HG03571 (cell line): ENCODE data around the gene FAF1.
"Not testable (repeated sequence)": the region's sequence is repeated elsewhere in the genome, so short reads cannot be mapped to it uniquely, and the experiment has no call there.

Experiments
- ATAC-seq: cut with Tn5 transposase; IDR thresholded peaks from one replicate; pipeline ENCODE4 v1.9.1; 2021; ENCODE audit not compliant: unreplicated experiment

FAF1 gene

DNA sequence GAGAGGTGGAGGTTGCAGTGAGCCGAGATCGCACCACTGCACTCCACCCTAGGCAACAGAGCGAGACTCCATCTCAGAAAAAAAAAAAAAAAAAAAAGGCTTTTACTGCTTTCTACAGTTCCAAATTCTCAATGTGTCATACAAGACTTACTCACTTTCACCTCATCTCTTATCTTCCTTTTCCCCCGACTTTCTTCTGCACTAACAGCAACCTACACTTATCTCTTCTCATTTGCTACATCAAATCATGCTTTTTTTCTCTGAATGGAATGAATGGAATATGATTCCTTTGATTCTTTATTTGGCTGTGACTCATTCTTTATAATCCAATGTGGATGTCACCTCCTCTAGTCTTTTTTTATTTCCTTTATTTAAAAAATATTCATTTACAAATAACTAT, 368.5 kb downstream of the FAF1 start:
- no peak for ATAC-seq

DNA sequence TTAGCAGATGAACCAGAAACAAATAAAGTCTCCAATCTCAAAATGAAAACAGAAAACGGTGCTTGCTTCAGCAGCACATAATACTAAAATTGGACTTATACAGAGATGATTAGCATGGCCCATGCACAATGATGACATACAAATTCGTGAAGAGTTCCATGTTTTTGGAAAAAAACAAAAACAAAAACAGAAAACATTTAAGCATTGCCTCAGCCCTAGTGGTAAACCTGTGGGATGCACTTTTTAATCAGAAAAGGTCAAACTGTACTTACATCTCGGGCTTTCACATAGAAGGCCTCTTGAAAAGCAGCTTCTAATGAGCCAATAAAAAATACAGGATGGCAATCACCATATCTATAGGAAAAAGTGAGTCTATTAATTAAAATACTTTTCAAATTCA, 377.7 kb downstream of the FAF1 start:
- no peak for ATAC-seq

DNA sequence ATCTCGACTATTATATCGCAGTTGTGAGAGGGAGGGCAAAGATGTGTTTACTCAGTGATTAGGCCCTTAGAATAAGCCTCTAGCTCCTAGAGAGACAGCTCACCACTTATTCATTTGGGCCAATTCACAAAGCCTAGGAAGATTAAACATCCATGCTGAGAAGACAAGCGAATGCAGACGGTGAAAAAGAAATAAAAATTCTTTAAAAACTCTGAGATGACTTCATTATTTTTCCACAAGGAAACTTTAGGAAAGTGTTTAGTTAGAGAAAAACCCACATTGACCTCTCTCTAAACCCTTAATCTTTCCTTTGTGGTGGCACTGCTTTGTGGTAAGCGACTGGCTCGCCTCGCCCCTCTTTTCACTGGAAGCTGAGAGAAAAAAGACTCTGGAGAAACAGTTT, 390.0 kb downstream of the FAF1 start:
- no peak for ATAC-seq

GRCh38 chr1:50568782-50569181, 391.3 kb downstream of the FAF1 start:
- no peak for ATAC-seq

- no peak for ATAC-seq
These were observed 393.7 kb downstream of the FAF1 start for GRCh38 chr1:50566405-50566804.

DNA sequence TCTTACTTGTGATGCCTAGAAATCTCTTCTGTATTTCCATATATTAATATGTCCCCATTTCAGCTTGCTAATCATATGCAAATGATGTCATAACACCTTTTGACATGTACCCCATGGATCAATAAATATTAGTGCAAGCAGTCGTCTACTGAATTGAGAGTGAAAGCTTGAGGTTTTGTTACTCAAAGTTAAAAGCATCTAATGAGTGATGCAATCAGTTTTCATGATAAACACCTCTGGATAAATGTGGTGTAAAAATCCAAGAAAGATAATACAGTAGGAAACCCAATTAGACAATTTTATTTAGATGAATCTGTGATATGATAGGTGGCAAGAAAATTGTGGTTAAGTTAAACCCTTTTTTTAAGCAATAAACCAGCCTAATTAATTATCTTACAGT, 395.6 kb downstream of the FAF1 start:
- ATAC-seq, result no peak

GRCh38 chr1:50562106-50562505, 398.0 kb downstream of the FAF1 start:
- ATAC-seq, result no peak

DNA sequence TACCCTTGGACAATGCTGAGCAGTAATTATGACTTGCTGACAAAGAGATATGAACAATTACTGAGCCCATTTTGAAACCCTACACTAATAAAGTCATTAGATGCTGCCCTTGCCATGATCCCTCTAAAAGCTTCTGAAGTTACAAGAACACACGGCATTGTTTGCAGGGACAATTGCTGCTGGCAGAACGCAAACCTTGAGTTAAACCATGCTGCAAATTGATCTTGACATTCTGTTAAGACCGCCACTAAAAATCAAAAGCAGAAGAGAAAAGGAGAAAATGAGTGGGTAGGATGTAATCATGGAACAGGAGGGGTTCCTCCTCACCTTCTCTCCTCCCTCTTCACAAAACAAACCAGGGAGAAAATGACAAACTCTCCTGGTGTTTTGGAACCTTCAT, 400.6 kb downstream of the FAF1 start:
- ATAC-seq, result no peak

- ATAC-seq, result no peak
These were observed 406.1 kb downstream of the FAF1 start for GRCh38 chr1:50553921-50554320.

DNA sequence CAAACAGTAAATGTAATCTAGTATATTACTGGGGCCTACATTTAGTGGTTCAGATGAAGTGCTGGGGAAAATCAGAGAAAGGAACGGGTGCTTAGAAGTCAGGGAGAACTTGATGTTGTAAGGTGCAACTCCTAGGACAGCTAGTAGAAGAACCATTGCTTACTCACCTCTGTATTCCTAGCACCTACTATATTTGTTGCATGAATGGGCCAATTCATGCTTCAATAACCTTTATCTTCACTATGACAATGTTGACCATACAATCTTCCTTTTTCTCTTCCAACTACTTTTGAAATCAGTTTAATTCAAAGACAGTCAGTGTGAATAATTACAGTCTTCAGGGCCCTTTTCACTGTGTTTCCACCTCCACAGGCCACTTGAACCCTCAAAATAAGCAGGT, 411.8 kb downstream of the FAF1 start:
- no peak for ATAC-seq

DNA sequence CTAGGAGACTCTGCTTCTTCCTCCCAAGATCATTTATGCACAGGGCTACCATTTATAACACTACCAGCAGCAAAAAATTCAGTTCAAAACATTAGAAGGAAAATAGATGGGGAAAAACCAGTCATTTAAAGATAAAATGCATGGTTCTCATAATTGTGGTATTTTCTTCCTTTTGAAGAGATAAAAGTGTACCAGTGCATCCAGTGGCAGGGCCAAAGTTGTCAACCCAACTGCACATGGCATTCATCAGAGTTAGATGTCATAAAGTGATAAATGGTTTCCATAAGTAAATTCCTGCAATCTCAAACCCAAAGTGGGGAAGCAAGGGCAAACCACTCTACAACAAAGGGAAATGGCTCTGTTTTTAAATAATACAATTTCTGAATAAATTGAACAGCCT, 417.7 kb downstream of the FAF1 start:
- ATAC-seq, result no peak

DNA sequence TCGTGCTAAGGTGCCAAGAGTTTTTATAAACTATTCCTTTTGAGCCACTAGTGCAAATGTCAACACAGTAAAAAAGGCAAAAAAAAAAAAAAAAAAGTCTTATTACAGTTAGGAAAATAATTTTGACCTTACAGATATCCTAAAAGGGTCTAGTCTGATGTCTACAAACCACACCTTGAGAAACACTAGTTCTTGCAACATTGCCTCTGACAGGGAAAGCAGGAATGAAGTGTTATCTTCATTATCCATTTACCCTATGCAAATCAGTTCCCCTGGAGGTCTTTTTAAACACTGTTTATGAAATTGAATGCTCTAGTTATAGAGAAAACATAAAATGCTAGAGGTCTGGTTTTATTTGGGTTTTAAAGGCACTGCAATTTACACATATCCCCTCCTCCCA, 421.6 kb downstream of the FAF1 start:
- no peak for ATAC-seq

DNA sequence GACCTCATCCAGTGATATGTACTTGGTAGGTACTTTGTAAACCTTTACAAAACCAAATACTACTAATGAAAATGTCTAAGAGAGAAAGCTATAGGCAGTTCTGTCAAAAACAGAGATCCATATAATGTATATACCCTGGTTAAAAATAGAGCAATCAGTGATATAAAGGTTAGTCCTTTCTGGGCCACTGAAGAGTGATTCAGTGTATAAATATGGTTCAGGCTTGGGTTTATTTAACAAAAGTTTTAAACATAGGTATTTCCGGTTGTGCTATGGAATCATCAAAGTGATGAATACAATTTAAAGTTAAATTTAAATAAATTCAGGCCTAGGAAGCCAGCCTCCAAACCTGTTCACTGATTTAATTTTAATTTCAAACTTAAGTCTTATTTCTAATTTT, 428.5 kb downstream of the FAF1 start:
- ATAC-seq, result no peak

GRCh38 chr1:50531027-50531426, 429.0 kb downstream of the FAF1 start:
- no peak for ATAC-seq

GRCh38 chr1:50529510-50529909, 430.6 kb downstream of the FAF1 start:
- no peak for ATAC-seq

DNA sequence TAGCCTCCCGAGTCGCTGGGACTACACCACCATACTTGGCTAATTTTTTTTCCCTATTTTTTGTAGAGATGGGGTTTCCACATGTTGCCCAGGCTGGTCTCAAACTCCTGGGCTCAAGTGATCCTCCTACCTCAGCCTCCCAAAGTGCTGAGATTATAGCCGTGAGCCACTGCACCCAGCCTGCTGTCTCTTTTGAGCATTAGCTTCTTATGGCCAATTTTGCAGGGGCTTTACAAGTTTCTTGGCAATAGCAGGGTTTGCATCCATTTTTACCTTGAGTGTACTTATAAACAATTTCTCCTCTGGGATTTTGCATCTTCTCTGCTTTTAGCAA, 432.1 kb downstream of the FAF1 start:
- not testable (repeated sequence) for ATAC-seq

DNA sequence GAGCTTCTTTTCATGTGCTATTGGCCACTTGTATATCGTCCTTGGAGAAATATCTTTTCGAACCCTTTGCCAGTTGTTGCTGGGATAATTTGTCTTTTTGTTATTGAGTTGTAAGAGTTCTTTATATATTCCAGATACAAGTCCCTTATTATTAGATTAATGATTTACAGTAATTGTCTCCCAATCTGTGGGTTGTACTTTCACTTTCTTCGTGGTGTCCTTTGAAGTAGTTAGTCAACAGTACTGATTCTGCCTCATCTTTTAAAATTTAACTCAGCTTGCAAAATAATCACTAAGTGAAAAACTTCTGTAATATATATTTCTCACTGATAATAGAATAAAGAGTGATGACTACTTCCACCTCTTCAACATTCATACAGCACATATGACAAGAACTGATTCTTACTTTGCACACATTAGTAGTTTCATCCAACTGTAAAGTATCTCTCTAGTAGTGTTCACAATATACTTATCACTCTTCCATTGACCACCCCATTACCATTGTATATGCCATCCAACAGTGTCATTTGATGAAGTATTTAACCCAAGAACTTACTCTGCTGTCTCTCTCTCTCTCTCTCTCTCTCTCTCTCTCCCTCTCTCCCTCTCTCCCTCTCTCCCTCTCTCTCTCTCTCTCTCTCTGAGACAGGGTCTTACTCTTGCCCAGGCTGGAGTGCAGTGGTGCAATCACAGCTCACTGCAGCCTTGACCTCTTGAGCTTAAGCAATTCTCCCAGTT, 432.6 kb downstream of the FAF1 start:
- peak; percentile 82 for ATAC-seq

DNA sequence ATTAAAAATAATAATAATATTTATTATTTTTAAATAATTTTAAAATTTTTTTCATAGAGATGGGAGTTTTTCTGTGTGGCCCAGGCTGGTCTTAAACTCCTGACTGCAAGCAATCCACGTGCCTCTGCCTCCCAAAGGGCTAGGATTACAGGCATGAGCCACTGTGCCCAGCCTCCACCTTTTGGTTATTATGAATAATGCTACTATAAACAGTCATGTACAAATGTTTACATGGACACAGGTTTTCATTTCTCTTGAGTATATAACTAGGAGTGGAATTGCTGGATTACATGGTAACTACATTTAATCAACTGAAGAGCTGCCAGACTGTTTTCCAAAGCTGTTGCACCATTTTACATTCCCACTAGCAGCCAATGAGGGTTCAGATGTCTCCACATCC, 433.6 kb downstream of the FAF1 start:
- no peak for ATAC-seq

- ATAC-seq, result no peak
These were observed 436.5 kb downstream of the FAF1 start for GRCh38 chr1:50523548-50523947.

GRCh38 chr1:50522691-50523342, 437.2 kb downstream of the FAF1 start:
- ATAC-seq, result no peak

- peak; percentile 76 for ATAC-seq
These were observed 438.4 kb downstream of the FAF1 start for GRCh38 chr1:50521703-50522102.

DNA sequence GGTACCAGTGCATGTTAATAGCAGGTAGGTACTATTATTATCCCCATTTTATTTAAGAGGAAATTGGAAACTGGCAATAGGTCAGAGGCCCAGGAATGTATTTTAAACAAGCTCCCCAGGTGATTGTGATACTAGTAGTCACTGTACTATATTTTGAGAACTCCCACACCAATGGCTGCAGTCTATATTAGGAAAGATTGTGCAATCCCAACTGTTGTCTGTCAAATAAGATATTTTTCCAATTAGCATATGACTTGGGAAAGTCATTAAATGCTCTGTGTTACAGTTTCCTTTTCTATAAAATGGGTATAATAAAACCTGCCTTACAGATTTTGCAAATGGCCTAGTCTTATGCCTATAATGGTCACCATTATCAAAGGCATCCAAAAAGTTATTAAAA, 442.6 kb downstream of the FAF1 start:
- no peak for ATAC-seq

- no peak for ATAC-seq
These were observed 444.0 kb downstream of the FAF1 start for GRCh38 chr1:50516056-50516455.
